Neural cell (in vitro differentiated cells): ENCODE measurements around the gene THYN1. TPM values are rescaled to one million over a fixed set of nuclear protein-coding genes. Genes with fewer than 3 reads are reported as not detected.

Experiments
- H2AFZ ChIP-seq: fragments of 200-600, 300-800 bp; sonication (generic), shearing (Covaris generic); 2 replicates; pipeline ENCODE4 v1.6.0; 2014; ENCODE audit warnings: low read depth, mild to moderate bottlenecking, antibody characterized with exemption, low read length, moderate library complexity
- H3F3A ChIP-seq: fragments of 200-600 bp; shearing (Covaris generic); 2 replicates; pipeline ENCODE4 v1.6.1; 2016; ENCODE audit warnings: mild to moderate bottlenecking, moderate library complexity, mixed read lengths, antibody characterized with exemption, low read length; ENCODE audit not compliant: insufficient read depth, poor library complexity, severe bottlenecking
- H3K27ac ChIP-seq: fragments of 200-600, 300-800 bp; sonication (generic), shearing (Covaris generic); 2 replicates; pipeline ENCODE4 v1.5.1; 2014; ENCODE audit warnings: mild to moderate bottlenecking, low read length, moderate library complexity
- H3K27me3 ChIP-seq: fragments of 300-800, 200-600 bp; sonication (generic), shearing (Covaris generic); 2 replicates; pipeline ENCODE4 v1.6.0; 2014; ENCODE audit warnings: mild to moderate bottlenecking, low read depth, low read length, moderate library complexity; ENCODE audit not compliant: insufficient read depth
- H3K36me3 ChIP-seq: fragments of 300-800, 200-600 bp; sonication (generic), shearing (Covaris generic); 2 replicates; pipeline ENCODE4 v1.5.1; 2014; ENCODE audit warnings: mild to moderate bottlenecking, antibody characterized with exemption, low read length, moderate library complexity; ENCODE audit not compliant: insufficient read depth
- H3K4me2 ChIP-seq: fragments of 300-800, 200-600 bp; sonication (generic), shearing (Covaris generic); 2 replicates; pipeline ENCODE4 v1.6.0; 2014; ENCODE audit warnings: mild to moderate bottlenecking, low read length
- H3K4me3 ChIP-seq: fragments of 300-800, 200-600 bp; sonication (generic), shearing (Covaris generic); 2 replicates; pipeline ENCODE4 v1.5.1; 2014; ENCODE audit warnings: mild to moderate bottlenecking, low read length, moderate library complexity
- H3K79me2 ChIP-seq: fragments of 200-600 bp; shearing (Covaris generic); replicated peaks from 2 replicates; pipeline ENCODE4 v1.6.0; 2014; ENCODE audit warnings: mild to moderate bottlenecking, low read length, moderate library complexity; ENCODE audit not compliant: insufficient read depth
- H3K9ac ChIP-seq: fragments of 300-800, 200-600 bp; sonication (generic), shearing (Covaris generic); 2 replicates; pipeline ENCODE4 v1.6.1; 2016; ENCODE audit warnings: mild to moderate bottlenecking, low read length, mixed read lengths
- H3K9me2 ChIP-seq: fragments of 200-600 bp; shearing (Covaris generic); 2 replicates; pipeline ENCODE4 v1.6.1; 2016; ENCODE audit warnings: mild to moderate bottlenecking, low read length, mixed read lengths; ENCODE audit not compliant: insufficient read depth
- H3K9me3 ChIP-seq: fragments of 200-600, 300-800 bp; sonication (generic), shearing (Covaris generic); 2 replicates; pipeline ENCODE4 v1.6.1; 2016; ENCODE audit warnings: mild to moderate bottlenecking, mixed run types, low read length, moderate library complexity, mixed read lengths
- H4K20me1 ChIP-seq: fragments of 200-600 bp; shearing (Covaris generic); 2 replicates; pipeline ENCODE4 v1.6.1; 2016; ENCODE audit warnings: mild to moderate bottlenecking, mixed run types; ENCODE audit not compliant: insufficient read depth
- EP300 ChIP-seq: fragments of 450-650 bp; conservative IDR thresholded peaks from 2 replicates; pipeline ENCODE4 v1.6.1; 2014; ENCODE audit warnings: antibody characterized with exemption, mild to moderate bottlenecking, moderate library complexity; ENCODE audit not compliant: poor library complexity, severe bottlenecking
- EZH2 ChIP-seq: fragments of 200-600, 300-800 bp; shearing (Covaris generic), sonication (generic); IDR thresholded peaks from 2 replicates; pipeline ENCODE4 v1.6.1; 2014; ENCODE audit warnings: antibody characterized with exemption, low read length, borderline replicate concordance, mild to moderate bottlenecking; ENCODE audit not compliant: insufficient read depth, poor library complexity, severe bottlenecking
- MXI1 ChIP-seq: fragments of 450-650 bp; conservative IDR thresholded peaks from 2 replicates; pipeline ENCODE4 v1.6.1; 2014; ENCODE audit warnings: antibody characterized with exemption, mild to moderate bottlenecking; ENCODE audit not compliant: poor library complexity, severe bottlenecking
- POLR2AphosphoS5 ChIP-seq: IDR thresholded peaks from 2 replicates; pipeline ENCODE4 v1.6.1; 2012
- RAD21 ChIP-seq: fragments of 450-650 bp; conservative IDR thresholded peaks from 2 replicates; pipeline ENCODE4 v1.6.1; 2014; ENCODE audit warnings: antibody characterized with exemption, mild to moderate bottlenecking, moderate library complexity
- SMC3 ChIP-seq: fragments of 450-650 bp; conservative IDR thresholded peaks from 2 replicates; pipeline ENCODE4 v1.6.1; 2014; ENCODE audit warnings: antibody characterized with exemption, mild to moderate bottlenecking, moderate library complexity; ENCODE audit not compliant: poor library complexity
- TAF1 ChIP-seq: IDR thresholded peaks from 2 replicates; pipeline ENCODE4 v1.6.1; 2012; ENCODE audit warnings: low read depth
- polyA plus RNA-seq: library from polyadenylated mRNA; depleted of rRNA; stranded (reverse); fragments of >200 nt; gene quantifications from 2 replicates; pipeline ENCODE4 v1.2.3, GENCODE V29; 2014
- TF ChIP-seq, protein P1 (sequence below): IDR thresholded peaks from 2 replicates; pipeline ENCODE4 v1.6.1; 2012; ENCODE audit warnings: borderline replicate concordance

THYN1 gene
- polyA plus RNA-seq, 1 donor from 2014 or later, result 164 TPM

DNA sequence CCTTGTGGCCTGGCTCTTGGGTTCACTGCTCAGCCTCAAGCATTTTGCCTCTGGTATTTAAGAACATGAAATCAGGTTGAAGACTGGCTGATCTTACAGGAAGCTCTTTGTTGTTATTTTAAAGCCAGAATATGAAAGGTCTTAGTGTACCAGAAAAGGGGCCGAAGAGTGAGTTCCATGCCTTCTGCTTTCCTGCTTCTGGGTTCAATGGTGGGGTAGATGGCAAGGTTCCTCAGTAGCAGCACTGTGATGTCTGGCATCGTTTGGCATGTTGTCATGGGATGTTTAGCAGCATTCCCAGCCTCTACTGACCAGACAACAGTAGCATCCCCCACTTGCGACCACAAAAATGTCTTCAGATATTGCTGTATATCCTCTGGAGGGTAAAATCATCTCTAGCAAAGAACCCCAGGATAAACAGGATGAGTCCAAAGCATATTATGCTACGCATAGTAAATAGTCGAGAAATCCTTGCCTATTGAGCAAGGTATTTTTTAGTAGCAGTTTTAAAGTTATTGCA is 26.3 kb downstream of the THYN1 start:
- TF ChIP-seq EP300, result no peak
- Histone ChIP-seq H3K9me2 (no peaks in the 10 kb centered on the region), H3K79me2 (peaks cover 50% of the 10 kb centered on the region), H3K4me2 (peak overlapping the region; percentile 89), H3K9ac (no peak overlapping the region), H3K27ac (no peak overlapping the region), H3K36me3 (no peaks in the 10 kb centered on the region), H4K20me1 (peaks cover 4% of the 10 kb centered on the region), H3F3A (no peaks in the 10 kb centered on the region), H3K27me3 (no peaks in the 10 kb centered on the region), H3K9me3 (no peaks in the 10 kb centered on the region), H2AFZ (no peak overlapping the region), H3K4me3 (peak overlapping the region; percentile 99)

DNA sequence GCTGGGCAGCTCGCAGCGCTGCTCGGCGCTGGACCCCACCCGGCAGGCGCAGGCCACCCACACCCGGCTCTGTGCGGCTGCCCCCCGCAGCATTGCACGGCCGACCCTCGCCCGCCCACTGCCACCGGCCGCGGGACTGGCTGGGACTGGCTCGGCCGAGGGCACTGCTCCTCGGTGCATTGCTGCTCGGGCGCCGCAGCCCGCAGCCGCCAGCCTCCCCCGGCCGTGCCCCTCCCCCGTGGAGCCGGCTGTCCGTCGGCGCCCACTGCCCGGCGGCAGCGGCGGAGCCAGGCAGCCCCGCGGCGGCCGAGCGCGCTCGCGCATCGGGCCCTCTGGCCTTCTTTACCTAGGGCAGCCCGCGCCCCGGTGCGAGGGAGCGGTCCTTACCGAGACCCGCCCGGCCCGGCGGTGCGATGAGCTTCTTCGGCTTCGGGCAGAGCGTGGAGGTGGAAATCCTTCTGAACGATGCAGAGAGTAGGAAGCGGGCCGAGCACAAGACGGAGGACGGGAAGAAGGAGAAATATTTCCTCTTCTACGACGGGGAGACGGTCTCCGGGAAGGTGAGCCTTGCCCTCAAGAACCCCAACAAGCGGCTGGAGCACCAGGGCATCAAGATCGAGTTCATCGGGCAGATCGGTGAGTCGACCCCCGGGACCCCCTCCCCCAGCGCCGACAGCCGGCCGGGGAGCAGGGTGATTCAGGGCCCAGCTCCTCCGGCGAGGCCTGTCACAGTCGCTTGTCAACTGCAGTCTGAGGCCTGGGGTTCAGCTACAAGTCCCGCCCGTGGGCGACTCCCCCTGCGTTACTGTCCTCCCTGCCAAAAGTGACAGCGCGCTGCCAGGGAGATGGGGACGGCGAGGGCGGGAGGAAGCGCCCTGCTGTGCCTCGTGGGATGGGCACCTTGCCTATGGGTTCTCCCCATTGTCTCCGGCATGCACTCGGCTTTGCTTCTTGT is 28.2 kb downstream of the THYN1 start:
- H4K20me1 ChIP-seq, result no peaks in the 10 kb centered on the region
- no peaks in the 10 kb centered on the region for H3F3A ChIP-seq
- peak overlapping the region; percentile 18 for H2AFZ ChIP-seq
- no peaks in the 10 kb centered on the region for H3K9me3 ChIP-seq
- TF ChIP-seq MXI1 (no peak), TAF1 (peak; percentile 25), RAD21 (peak; percentile 25), POLR2AphosphoS5 (no peak), EP300 (no peak), SMC3 (no peak)
- TF ChIP-seq, protein P1, sequence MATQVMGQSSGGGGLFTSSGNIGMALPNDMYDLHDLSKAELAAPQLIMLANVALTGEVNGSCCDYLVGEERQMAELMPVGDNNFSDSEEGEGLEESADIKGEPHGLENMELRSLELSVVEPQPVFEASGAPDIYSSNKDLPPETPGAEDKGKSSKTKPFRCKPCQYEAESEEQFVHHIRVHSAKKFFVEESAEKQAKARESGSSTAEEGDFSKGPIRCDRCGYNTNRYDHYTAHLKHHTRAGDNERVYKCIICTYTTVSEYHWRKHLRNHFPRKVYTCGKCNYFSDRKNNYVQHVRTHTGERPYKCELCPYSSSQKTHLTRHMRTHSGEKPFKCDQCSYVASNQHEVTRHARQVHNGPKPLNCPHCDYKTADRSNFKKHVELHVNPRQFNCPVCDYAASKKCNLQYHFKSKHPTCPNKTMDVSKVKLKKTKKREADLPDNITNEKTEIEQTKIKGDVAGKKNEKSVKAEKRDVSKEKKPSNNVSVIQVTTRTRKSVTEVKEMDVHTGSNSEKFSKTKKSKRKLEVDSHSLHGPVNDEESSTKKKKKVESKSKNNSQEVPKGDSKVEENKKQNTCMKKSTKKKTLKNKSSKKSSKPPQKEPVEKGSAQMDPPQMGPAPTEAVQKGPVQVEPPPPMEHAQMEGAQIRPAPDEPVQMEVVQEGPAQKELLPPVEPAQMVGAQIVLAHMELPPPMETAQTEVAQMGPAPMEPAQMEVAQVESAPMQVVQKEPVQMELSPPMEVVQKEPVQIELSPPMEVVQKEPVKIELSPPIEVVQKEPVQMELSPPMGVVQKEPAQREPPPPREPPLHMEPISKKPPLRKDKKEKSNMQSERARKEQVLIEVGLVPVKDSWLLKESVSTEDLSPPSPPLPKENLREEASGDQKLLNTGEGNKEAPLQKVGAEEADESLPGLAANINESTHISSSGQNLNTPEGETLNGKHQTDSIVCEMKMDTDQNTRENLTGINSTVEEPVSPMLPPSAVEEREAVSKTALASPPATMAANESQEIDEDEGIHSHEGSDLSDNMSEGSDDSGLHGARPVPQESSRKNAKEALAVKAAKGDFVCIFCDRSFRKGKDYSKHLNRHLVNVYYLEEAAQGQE, result peak; percentile 55
- H3K79me2 ChIP-seq, result peaks cover 47% of the 10 kb centered on the region
- H3K4me2 ChIP-seq, result peak overlapping the region; percentile 89
- peak overlapping the region; percentile 81 for H3K27ac ChIP-seq
- no peaks in the 10 kb centered on the region for H3K27me3 ChIP-seq
- peak overlapping the region; percentile 99 for H3K4me3 ChIP-seq
- no peaks in the 10 kb centered on the region for H3K9me2 ChIP-seq
- no peaks in the 10 kb centered on the region for H3K36me3 ChIP-seq
- peak overlapping the region; percentile 93 for H3K9ac ChIP-seq

DNA sequence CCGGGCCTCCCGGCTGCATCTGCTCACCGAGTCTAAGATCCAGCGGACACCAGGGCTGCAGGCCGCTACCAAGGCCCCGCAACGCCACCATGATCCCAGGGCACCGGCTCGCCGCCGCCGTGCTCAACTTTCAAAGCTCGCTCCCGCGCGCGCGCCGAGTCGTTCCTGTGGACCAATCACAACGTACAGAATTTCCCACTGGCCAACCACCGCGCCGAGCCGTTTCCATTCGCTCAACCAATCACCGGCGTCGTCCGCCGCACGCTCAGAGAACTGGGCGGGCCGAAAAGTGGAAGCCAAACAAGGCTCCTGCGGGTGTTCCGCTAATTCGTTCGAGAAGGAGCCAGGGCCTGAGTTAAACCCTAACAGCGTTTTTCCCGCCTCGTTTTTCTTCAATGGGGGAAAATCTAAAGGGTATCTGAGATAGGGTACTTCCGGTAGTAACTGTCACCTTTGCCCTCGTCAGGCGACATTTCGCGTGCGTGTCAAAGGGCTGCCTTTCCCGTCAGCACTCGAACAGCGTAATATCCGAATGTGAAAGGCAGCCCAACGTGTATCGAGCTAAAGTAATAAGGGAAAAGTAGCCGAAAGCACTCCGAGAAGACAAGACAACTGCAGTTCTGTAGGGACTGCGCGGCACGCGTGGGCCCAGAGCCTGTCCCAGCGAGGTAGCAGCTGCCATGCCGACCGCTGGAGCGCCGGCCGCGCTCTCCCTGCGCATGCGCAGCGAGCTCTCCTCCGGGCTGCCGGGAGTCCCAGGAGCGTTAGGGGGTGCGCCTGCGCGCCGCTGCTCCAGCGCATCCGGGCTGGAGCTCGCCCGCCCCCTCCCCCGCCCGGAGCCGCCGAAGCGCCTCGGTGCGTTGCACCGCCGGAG is 29.1 kb downstream of the THYN1 start, which contains the start of the genes NCAPD3 and VPS26B:
TSS of gene NCAPD3 (minus strand) at position 132 of the 874 bp plus-strand sequence. CDS start at position 91, 41 bp downstream.
TSS of gene VPS26B (plus strand) at position 836 of the 874 bp plus-strand sequence. CDS start 452 bp downstream, outside the sequence.
- peak within 1 kb of the TSS; percentile 89 for H3K4me2 ChIP-seq
- peak within 1 kb of the TSS; percentile 93 for H3K9ac ChIP-seq
- H3K79me2 ChIP-seq, result peaks cover 46% of the 10 kb centered on the region
- H3K36me3 ChIP-seq, result no peaks in the 10 kb centered on the region
- H4K20me1 ChIP-seq, result no peaks in the 10 kb centered on the region
- peak within 1 kb of the TSS; percentile 86 for H3K27ac ChIP-seq
- H3K4me3 ChIP-seq, result peak within 1 kb of the TSS; percentile 99
- H3K27me3 ChIP-seq, result no peaks in the 10 kb centered on the region
- no peaks in the 10 kb centered on the region for H3F3A ChIP-seq
- no peaks in the 10 kb centered on the region for H3K9me3 ChIP-seq
- peak; percentile 87 for TF ChIP-seq POLR2AphosphoS5
- no peak for TF ChIP-seq EZH2
- TF ChIP-seq, protein P1, result no peak
- TF ChIP-seq MXI1, result peak; percentile 100
- peak; percentile 27 for TF ChIP-seq SMC3
- peak; percentile 35 for TF ChIP-seq TAF1
- TF ChIP-seq EP300, result peak; percentile 61
- H3K9me2 ChIP-seq, result no peaks in the 10 kb centered on the region
- peak within 1 kb of the TSS; percentile 97 for H2AFZ ChIP-seq
